GM18858 (cell line): ENCODE measurements around the gene FAM184A.
"Not testable (repeated sequence)": the region's sequence is repeated elsewhere in the genome, so short reads cannot be mapped to it uniquely, and the experiment has no call there.

Source experiments
- ATAC-seq: cut with Tn5 transposase; IDR thresholded peaks from one replicate; pipeline ENCODE4 v1.9.1; 2021; ENCODE audit not compliant: unreplicated experiment

Gene FAM184A, protein sequence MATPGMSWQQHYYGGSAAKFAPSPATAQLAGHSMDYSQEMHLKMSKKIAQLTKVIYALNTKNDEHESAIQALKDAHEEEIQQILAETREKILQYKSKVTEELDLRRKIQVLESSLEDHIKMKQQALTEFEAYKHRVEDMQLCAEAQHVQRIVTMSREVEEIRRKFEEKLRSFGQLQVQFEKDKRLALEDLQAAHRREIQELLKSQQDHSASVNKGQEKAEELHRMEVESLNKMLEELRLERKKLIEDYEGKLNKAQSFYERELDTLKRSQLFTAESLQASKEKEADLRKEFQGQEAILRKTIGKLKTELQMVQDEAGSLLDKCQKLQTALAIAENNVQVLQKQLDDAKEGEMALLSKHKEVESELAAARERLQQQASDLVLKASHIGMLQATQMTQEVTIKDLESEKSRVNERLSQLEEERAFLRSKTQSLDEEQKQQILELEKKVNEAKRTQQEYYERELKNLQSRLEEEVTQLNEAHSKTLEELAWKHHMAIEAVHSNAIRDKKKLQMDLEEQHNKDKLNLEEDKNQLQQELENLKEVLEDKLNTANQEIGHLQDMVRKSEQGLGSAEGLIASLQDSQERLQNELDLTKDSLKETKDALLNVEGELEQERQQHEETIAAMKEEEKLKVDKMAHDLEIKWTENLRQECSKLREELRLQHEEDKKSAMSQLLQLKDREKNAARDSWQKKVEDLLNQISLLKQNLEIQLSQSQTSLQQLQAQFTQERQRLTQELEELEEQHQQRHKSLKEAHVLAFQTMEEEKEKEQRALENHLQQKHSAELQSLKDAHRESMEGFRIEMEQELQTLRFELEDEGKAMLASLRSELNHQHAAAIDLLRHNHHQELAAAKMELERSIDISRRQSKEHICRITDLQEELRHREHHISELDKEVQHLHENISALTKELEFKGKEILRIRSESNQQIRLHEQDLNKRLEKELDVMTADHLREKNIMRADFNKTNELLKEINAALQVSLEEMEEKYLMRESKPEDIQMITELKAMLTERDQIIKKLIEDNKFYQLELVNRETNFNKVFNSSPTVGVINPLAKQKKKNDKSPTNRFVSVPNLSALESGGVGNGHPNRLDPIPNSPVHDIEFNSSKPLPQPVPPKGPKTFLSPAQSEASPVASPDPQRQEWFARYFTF

DNA sequence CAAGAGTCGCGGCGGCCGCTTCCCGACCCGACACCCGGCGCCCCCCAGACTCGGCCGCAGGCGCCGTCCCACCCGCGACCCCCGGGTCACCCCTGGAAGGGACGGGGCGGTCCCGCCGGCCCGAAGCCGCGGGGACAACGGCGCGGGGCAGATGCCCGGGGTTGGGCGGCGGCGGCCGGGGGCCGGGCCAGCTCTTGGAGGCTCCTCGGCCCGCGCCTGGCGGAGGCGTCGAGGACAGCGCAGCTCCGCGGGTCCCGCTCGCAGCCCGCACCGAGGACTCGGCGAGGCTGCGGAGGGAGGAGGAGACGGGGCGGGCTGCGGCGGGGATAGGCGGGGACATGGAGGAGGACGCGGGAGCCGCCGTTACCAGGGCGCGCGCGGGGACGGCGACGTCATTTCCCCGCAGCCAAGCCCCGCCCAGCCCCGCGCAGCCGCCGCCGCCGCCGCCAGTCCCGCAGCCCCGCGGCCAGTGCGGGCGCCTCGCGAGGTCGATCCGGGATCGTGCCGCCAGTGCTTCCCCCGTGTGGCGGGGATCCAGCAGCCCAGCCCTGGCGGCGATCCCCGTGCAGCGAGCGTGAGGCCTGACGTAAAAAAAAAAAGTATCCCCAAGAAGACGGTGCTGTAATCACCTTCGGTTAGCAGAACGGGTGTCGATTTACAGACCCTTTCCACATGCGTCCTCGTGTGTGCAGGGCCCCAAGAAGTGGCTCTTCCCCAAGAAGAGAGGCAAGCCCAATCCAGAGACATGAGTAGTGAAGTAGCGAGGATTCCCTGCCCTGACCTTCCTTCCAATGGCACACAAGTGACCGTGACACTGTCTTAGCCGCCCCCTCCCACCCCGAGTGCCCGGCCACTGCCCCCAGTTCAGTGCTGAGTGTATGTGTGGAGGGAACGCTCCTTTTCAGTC lies at the start of gene FAM184A:
Gene FAM184A (minus strand): TSS at position 289 of the 907 bp plus-strand sequence. CDS start 365 bp downstream, outside the sequence.
- peak; percentile 45 for ATAC-seq

GRCh38 chr6:119127627-119128026 lies 49.2 kb upstream of the FAM184A start:
- no peak for ATAC-seq

DNA sequence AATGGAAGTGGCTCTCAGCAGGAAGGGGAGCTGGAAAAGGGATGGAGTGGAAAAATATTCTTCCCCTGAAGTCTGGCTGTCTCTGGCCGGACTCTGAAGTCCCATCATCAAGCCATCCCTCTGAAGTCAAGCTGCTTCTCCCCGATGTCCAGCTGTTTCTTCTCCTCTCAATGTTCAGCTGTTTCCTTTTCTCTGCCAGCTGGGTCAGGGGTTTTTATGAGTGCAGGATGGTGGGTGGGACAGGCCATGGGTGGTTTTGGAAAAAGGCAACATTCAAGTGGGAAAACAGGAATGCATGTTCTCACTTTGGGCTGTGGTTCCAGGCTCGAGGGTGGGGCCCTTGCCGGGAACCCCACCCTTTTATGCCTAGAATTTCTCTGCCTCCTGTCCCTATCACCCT lies 48.4 kb upstream of the FAM184A start:
- ATAC-seq, result no peak

- ATAC-seq, result no peak
Measured at GRCh38 chr6:119126140-119126539, 47.7 kb upstream of the FAM184A start.

GRCh38 chr6:119125576-119125975 lies 47.1 kb upstream of the FAM184A start:
- no peak for ATAC-seq

DNA sequence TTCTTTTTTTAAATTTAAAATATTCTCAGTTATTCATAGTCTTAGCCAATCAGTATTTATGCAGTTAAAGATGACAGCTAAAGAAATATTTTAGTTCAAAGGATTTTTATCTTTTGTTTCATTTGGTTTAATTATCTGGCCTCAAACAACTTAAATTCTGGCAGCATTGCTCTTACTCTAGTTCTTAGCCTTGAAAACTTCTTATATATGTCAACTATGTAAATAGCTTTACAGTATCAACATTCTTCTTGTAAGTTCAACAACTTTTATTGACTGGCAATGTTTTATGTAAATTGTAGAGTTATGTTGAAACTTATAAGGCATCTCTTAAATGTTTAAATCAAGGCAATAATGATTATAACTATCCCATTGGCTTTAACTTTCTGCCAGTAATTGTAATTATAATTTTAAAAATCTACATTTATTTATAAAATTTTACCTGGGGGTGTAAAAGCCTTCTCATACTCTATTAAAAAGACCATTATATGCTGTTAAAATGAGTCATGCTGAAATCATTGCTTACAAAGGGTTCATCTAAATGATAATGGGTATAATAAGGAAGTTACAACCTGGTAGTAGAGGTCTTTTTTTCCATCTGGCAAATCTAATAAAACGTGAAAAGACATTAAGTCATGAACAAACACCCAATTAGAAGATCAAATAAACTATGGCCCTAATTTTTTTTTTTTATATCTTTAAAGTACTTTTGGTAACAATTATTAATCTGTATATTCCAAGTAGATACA lies 45.8 kb upstream of the FAM184A start:
- no peak for ATAC-seq

- ATAC-seq, result no peak
Measured at GRCh38 chr6:119122336-119122735, 43.9 kb upstream of the FAM184A start.

- no peak for ATAC-seq
Measured at GRCh38 chr6:119121367-119121766, 42.9 kb upstream of the FAM184A start.

DNA sequence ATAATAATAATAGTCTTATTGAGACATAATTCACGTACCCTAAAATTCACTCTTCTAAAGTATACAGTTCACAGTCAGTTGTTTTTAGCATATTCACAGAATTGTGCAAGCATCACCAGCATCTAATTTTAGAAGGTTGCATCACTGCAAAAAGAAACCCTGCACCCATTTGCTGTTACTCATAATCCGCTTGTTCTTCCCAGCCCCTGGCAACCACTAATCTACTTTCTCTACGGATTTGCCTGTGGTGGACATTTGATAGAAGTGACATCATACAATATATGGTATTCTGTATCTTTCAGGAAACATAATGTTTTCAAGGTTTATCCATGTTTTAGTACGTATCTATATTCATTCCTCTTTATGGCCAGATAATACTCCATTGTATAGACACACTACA lies 41.5 kb upstream of the FAM184A start:
- ATAC-seq, result no peak

DNA sequence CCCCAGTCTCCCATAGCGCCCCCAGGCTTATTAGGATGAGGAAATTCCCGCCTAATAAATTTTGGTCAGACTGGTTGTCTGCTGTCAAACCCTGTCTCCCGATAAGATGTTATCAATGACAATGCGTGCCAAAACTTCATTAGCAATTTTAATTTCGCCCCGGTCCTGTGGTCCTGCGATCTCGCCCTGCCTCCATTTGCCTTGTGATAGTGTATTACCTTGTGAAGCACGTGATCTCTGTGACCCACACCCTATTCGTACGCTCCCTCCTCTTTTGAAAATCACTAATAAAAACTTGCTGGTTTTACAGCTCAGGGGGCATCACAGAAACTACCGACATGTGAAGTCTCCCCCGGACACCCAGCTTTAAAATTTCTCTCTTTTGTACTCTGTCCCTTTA lies 40.6 kb upstream of the FAM184A start:
- ATAC-seq, result not testable (repeated sequence)

GRCh38 chr6:119116712-119117281 lies 38.3 kb upstream of the FAM184A start:
- ATAC-seq, result no peak

GRCh38 chr6:119113961-119114360 lies 35.5 kb upstream of the FAM184A start:
- ATAC-seq, result no peak

DNA sequence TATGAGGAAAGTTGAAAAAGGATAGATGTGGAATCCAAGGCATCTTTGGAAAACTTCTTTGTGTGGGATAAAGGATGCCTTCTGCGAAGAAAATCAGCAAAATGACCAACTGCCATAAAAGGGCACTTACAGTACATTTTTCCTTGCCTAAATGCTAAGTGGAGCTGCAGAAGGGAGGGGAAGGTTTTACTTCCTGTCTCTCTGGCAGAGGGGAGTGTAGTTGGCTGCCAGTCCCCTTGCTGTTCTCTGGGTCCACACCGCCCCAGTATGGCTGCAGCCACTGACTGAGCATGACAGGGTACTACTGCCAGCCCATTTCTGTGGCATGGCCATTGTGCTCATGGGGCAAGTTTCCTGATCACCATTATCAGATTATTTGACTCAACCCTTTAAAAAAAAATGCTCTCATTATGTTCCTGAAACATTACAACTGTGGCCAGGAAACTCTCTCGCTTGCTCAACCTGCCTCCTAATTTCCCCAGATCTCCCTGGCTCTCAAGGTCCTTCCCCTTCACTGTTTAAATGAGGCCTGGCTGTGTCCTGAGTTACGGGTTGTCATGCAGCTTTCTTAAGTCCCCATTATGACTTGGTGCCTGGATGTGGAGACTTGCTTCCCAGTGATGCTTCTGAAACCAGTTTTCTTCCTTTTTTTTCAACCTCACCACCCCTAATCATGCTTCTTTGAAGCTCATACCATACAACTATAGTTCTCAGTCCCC lies 34.5 kb upstream of the FAM184A start:
- no peak for ATAC-seq

- peak; percentile 89 for ATAC-seq
Measured at GRCh38 chr6:119110601-119111548, 32.4 kb upstream of the FAM184A start.

DNA sequence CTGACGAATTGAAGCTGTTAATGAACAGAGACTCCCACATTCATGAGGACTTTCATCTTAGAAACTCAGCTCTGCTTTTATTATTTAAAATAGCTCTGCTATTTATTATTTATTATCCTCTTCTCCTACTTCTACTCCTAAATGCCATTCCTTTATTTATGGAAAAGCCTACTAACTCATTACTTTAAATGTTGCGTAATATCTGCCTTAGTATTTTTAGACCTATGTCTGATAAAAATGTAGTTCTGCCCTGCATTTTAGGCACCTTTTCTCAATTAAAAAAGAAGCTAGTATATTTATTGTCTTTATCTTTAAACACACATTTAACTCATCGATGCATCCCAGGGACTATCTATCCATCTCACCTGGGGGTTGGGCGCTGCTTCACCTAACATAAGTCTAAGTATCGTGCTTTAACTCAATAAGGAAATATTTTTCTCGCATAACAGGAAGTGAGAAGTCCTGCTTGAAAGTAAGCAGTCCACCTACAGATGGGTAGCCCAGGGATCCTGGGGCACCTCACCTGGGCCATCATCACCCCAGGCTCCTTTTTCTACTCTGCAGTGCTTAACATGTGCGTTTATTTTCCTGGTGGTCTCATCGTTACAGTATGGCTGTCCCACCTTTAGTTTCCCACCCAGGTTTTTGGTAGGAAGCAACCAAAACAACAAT lies 31.3 kb upstream of the FAM184A start:
- ATAC-seq, result no peak

DNA sequence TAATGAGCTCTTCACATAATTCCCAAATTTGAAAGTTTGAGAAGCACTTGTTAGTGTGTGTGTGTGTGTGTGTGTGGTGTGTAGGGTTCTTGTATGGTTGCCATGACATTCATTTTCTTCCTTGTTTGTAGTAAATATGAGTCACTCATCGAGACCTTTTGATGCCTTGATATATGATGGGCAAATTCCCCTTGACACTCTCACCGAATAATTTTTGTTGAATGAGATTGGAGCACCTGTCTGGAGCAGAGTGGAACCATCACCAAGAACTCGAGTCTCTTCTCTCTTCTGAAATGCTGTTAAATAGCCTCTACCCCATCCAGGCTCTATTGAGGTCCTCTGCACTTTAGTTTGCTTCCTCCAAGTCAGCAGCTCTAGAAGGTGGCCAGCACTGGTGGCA lies 29.6 kb upstream of the FAM184A start:
- no peak for ATAC-seq

DNA sequence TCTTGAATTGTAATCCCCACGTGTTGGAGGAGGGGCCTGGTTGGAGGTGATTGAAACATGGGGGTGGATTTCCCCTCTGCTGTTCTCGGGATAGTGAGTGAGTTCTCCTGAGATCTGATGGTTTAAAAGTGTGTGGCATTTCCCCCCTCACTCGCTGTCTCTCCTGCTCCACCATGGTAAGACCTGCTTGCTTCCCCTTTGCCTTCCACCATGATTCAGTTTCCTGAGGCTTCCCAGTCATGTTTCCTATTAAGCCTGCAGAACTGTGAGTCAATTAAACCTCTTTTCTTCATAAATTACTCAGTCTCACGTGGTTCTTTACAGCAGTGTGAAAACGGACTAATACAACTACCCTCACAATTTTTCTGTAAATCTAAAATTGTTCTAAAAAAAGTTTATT lies 26.8 kb upstream of the FAM184A start:
- ATAC-seq, result no peak
